ENCODE measurements around the gene ZDHHC18.
"Not testable (repeated sequence)": the region's sequence is repeated elsewhere in the genome, so short reads cannot be mapped to it uniquely, and the experiment has no call there.

Gene ZDHHC18

DNA sequence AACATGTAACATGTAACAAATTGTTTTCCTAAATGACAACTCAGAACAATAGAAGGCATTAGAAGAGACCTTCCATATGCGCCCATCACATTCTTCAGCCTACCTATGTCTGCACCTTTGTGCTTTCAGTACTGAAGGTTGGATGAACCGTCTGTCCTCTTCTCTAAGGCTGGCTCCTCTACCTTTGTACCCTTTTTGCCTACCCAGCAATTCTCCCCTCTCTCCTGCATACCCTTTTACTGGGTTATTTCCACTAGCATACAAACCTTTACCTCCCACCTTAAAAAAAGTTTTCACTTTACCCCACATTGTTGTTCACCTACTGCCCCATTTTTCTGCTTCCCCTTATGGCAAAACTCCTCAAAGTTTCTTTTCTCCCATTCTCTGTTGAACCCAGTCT lies 33.6 kb upstream of the ZDHHC18 start:
- no peak for DNase-seq

DNA sequence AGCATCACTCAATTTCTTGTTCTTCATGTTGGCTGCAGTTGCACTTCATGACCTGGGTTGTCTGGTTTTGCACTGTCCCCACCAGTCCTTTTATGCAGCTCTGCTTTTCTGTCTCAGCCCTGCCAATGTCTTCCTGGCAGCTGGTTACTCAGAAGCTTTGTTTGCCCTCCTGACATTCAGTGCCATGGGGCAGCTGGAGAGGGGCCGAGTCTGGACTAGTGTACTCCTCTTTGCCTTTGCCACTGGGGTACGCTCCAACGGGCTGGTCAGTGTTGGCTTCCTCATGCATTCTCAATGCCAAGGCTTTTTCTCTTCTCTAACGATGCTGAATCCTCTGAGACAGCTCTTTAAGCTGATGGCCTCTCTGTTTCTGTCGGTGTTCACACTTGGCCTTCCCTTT lies 32.1 kb upstream of the ZDHHC18 start:
- no peak for DNase-seq

DNA sequence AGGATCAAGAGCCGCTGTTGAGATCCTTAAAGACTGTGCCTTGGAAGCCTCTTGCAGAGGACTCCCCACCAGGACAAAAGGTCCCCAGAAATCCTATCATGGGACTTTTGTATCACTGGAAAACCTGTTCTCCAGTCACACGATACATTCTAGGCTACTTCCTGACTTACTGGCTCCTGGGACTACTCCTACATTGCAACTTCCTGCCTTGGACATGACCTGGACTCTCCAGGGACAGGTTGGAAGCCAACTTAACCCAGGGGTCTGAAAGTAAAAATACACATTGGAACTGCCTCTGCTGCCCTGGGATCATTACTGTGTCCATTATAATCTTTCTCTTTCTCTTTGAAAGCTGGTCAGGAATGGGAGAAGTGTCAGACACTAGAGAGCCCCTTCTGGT lies 28.9 kb upstream of the ZDHHC18 start:
- no peak for DNase-seq

DNA sequence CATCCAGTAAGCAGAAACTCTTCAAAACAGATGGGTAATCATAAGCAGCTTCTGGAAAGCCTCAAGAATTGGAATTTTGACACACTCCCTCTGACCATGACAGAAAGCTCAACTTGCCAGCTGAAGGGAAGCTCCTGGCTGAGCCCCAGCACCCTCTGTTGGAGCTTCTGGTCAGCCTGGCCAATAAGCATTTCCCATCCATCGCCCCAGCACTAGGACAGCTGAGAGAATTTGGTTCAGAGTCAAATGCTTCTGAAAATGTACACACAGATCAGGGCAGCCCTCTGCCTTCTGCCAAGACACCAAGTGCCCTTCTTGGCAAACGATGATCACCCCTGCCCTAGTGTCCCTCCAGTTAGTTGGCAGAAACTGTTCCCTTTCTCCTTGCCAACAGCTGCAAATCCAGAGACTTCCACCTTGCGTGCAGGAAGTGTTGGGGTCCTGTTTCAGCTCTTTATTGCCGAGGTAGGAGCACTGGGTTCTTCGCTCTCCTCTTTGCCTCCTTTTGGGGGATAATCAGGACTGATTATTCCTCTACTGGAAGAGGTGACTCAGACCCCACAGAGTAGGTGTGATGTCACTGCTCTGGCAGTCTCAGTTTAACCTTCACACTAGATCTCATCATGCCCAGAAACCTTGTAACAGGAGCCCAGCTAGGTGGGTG lies 26.9 kb upstream of the ZDHHC18 start:
- no peak for DNase-seq

DNA sequence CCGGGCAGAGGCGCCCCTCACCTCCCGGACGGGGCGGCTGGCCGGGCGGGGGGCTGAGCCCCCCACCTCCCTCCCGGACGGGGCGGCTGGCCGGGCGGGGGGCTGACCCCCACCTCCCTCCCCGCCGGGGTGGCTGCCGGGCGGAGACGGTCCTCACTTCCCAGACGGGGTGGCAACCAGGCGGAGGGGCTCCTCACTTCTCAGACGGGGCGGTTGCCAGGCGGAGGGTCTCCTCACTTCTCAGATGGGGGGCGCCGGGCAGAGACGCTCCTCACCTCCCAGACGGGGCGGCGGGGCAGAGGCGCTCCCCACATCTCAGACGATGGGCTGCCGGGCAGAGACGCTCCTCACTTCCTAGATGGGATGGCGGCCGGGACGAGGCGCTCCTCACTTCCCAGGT lies 22.6 kb upstream of the ZDHHC18 start:
- DNase-seq = not testable (repeated sequence)

DNA sequence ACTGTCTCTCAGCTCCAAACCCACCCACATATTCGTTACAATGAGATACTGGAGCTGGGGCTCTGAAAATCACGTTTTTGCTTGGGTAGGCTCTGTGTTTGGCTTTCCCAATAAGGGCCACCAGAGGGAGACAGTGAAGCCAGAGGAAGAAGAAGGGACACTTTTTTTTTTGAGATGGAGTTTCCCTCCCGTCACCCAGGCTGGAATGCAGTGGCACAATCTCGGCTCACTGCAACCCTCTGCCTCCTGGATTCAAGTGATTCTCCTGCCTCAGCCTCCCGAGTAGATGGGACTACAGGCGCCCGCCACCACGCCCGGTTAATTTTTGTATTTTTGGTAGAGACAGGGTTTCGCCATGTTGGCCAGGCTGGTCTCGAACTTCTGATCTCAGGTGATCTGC lies 16.4 kb upstream of the ZDHHC18 start:
- not testable (repeated sequence) for DNase-seq

DNA sequence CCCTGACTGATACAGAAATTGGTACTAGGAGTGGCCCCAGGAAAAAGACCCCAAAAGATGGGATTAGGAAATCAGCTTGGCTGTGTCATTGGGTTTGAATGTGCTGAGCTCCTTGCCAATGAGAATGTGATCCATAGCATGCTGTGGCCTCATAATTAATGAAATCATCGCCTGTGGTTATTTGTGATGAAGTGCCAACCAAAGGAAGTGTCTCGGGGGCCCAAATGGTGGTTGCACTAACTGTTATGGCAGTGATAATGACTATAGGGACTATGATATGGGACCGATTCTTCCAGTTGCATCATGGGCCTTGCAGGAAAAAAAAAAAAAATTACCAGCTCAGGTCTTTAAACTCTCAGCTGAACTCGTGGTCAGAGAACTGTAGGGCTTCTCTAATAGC lies 15.4 kb upstream of the ZDHHC18 start:
- DNase-seq = no peak

DNA sequence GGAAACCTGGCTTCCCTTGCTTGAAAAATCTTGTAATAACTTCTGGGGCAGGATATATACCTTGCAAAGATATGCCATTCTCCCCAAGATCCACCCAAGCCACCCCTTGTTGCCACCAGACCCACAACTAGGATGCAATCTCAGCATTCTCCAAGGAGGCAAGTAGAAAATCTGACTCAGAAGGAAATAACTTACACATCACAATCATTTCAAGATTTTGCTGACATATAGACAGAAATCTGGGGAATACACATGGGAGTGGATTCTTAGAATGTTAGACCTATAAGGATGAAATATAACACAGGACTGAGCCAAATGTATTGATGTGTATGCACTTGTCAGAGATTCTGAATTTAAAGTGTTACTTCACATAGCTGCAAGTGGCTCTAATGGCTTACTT lies 14.8 kb upstream of the ZDHHC18 start:
- no peak for DNase-seq

DNA sequence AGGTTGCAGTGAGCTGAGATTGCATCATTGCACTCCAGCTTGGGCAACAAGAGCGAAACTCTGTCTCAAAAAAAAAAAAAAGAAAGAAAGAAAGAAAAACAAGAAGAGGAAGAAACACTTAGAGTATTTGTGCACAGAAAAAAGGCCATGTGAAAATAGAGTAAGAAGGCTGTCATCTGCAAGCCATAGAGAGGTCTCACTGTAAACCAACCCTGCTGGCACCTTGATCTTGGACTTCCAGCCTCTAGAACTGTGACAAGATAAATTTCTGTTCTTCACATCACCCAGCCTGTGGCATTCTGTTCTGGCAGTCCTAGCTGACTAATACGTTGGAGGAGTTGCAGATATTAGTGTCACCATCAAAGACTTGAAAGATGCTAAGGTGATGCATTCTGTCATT lies 12.1 kb upstream of the ZDHHC18 start:
- no peak for DNase-seq

DNA sequence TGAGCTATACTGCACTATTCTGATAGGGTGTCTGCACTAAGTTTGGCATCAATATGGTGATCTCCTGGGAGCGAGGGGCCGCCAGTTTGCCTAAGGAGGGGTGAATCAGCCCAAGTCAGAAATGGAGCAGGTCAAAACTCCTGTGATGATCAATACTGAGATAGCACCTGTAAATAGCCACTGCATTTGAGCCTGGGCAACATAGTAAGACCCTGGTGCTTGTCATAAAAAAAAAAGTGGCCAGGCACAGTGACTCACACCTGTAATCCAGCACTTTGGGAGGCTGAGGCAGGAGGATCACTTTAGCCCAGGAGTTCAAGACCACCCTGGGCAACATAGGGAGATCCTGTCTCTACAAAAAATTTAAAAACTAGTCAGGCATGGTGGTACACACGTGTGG lies 11.6 kb upstream of the ZDHHC18 start:
- no peak for DNase-seq

DNA sequence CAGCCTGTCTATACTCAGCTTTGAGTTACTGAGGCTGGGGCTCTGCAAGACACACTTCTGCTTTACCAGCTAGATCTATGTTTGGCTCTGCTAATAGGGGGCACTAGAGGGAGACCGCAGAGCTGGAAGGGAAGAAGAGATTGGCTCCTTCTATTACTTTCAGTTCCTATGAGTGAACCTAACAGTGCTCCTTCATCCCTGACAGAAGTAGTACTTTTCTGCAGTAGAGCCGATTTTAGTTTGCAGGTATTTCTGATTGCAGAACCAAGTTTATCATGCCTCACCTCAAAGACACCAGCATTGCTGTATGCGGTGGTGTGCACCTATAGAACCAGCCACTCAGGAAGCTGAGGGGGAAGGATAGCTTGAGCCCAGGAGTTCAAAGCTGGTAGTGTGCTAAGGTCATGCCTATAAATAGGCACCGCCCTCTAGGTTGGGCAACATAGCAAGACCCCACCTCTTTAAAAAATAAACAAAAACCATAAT lies 5.7 kb upstream of the ZDHHC18 start:
- no peak for DNase-seq

DNA sequence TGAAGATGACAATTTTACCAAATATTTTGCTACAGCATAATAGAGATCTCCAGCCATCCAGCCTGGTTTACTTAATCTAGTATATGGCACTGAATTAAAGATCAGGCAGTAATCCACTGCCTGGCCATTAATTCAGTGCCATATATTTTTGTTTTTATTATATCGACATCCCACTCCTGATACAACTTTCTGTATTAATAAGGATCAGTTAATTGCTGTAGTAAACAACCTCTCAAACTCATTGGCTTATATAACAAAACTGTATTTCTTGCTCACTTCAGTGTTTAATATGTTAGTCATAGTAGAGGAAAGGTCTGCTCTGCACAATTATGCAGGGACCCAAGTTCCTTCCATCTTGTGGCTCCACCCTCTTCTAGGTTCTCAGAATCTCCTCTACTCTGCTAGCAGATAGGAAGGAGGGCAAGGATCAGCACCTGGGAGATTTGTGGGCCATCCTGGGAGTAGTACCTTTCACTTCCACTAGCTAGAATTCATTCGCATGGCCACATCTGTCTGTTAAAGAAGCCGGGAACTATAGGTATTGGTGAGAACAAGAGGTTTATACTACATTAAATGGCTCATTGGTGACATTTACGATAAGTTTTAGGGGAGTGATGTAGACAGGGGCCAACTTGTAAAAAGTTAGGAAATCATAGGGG lies 3.6 kb upstream of the ZDHHC18 start:
- no peak for DNase-seq

DNA sequence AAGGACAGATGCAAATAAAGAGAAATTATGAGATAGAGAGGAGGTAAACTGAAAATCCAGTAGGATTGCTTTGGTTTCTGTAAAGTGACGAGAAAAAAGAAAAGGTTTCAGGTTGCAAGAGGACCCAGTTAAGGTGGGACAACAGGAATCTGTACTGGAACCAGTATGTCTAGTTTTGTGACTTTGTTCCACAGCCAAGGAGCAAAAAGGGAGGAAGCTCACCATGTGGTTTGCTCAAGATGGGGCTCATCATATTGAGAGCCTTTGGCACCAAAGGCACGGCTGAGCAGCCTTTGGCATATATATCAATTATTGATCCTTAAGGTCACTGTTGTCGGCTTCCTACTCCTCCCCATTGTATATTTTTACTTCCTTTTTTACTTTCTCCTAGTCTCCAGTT lies 1.8 kb upstream of the ZDHHC18 start:
- no peak for DNase-seq

DNA sequence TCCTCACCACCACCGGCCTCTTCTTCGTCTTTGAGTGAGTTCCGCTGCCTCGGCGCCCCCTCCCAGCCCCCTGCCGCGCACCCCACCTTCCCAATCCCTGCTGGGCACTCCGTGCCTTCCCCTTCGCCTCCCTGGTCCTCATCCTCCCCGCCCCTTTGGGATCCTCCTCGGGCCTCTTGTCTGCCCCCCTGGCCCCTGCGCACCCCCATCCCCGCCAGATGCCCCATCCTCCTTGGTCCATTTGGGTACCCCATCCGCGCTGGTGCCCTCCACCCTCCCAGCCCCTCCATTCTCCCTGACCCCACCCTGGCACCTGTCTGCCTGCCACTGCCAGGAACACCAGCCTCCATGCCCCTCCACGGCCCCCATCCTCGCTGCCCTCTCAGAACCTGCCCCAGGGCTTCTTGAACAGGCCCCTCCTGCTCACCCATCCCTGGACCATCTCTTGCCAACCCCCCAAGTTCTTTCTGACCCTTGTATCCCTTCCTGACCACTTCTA lies 667 bp downstream of the ZDHHC18 start:
- no peak for DNase-seq

DNA sequence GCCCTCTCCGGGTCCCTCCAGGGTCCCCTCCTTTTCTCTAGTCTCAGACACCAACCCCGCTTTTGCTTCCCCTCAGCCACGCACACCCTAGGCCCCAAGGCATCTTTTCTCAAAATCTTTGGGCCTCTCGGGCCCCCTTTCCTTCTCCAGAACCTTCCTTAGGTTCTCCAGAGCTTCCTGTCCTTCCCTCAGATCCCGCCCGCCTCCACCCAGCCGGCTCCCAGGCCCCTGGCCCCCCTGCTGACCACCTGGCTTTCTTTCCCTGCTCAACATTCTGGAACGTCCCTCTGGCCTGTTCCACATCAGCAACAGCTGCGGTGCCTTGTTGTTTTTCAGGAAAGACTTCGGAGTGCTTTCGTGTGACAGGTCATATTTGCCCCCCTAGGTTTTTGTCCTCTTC lies 1.2 kb downstream of the ZDHHC18 start:
- no peak for DNase-seq

DNA sequence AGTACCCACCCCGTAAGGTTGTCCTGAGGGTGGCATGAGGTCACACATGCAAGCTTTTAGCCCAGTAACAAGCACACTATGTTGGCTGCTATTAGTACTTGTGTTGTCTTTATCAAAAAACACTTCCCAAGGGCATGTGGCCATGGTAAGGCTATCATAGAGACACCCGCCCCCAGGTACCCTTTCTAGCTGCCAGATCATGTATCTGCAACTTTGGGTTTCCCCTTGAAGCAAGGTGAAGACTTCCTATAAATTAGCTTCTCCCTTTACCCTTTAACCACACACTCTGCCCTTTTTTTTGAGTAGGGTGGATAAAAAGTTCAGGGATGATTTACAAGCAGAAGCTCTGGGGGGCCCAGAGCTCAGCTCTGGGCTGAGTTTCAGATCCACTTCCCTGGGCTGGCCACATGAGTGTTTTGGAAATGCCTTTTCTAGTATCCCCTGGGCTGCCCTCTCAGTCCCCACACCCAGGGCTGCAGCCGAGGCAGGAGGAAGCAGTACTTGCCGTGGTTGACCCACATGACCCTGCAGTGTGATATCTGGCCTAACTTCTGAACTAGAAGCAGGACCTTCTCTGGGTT lies 2.0 kb downstream of the ZDHHC18 start:
- no peak for DNase-seq

DNA sequence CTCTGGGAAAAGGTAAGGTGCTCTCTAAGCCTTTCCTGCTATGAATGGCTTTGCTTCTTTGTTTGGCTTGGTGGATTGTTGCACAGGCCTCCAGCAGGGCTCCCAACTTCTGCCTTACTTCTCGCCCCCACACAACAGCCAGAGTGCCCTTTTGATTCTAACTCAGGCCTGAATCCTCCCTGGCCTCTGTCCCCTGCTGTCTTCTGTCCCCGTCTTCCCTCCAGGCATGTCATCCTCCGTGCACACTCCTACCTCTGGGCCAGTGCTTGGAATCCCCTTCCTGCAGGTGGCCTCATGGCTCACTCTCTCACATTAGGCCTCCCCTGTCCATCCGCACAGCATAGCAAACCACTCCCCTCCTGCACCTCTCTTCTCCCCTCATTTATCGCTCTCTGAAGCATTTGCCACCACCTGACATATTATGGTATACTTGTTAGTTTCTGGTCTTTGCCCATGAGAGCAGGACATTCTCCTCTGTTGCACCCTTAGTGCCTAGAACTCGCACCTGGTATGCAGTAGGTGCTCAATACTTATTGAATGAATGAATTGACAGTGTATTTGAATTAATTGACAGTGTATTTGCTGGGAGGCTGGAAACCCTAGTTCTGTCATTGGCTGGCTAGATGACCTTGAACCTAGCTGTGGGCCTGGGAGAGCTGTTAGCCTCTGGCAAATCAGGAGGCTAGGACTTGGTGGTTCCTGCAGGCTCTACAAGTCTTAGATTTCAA lies 2.9 kb downstream of the ZDHHC18 start:
- DNase-seq = no peak

DNA sequence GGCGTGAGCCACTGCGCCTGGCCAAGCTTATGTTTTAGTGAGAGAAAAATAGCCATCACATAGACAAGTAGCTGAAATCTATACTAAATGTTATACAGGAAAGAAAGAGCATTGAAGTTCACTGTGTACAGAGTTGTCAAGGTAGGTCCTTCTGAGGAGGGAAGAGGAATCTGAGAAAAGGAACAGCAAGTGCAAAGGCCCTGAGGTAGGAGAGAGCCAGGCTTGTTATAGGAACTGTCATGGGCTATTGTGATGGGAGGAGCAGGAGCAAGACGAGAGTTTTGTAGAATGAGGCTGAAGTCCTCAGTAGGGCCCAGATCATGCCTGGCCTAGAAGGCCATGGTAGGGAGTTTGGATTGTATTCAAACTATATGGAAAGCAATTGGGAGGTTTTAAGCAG lies 4.6 kb downstream of the ZDHHC18 start:
- no peak for DNase-seq

DNA sequence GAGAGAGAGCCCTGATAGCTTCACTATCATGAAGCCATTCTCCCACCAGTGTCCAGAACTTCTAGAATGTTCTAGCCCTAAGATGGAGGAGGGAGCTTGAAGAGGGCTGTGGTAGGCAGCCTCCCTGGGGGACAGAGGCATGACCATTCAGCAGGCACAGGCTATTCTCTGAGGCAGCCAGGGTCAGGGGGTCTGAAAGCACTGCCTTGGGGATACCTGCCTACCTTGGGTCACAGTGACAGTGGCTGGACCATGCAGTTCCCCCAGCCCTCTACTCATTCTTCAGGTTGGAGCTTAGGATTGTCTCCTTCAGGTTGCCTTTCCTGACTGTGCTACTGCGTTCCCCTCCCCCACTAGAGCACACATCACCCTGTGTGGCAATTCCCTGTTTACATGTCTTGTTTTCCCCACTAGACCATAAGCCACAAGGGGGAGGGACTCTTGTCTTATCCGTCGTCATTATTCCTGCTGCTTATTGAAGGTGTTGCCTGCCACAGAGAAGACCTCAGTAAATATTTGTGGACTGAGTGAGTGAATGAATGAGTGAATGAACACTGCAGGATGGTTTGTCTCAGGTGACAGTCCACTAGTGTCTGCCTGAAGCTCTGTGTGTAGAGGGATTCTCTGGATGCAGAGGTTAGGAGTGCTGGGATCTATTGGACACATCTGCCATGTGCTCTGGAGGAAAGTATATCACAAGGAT lies 5.2 kb downstream of the ZDHHC18 start:
- DNase-seq = no peak

DNA sequence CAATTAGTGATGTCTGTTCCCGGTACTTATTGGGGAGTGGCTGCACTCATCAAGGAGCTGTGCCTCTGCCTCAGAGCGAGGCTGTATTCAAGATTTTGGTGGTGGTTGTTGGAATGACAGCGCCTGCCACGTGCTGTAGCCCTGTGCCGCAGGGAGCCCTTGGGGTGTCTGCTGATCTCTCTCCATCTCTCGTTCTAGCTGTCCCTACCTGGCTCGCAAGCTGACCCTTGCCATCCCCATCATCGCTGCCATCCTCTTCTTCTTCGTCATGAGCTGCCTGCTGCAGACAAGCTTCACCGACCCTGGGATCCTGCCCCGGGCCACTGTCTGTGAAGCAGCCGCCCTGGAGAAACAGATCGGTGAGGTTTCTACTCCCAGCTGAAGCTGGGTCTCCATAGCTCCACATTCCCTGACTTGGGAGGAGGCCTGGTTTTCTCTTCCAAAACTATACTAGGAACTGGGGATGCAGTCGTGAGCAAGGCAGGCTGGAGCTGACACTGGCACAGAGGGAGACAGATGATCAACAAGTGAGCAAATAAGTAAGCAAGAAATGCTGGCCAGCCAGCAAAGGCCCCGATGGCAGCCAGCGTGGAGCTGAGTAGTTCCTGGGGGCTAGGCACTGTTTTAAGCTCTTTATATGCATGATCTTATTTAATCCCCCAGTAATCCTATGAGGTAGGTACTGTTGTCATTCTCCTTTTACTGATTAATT lies 5.9 kb downstream of the ZDHHC18 start:
- DNase-seq = no peak

DNA sequence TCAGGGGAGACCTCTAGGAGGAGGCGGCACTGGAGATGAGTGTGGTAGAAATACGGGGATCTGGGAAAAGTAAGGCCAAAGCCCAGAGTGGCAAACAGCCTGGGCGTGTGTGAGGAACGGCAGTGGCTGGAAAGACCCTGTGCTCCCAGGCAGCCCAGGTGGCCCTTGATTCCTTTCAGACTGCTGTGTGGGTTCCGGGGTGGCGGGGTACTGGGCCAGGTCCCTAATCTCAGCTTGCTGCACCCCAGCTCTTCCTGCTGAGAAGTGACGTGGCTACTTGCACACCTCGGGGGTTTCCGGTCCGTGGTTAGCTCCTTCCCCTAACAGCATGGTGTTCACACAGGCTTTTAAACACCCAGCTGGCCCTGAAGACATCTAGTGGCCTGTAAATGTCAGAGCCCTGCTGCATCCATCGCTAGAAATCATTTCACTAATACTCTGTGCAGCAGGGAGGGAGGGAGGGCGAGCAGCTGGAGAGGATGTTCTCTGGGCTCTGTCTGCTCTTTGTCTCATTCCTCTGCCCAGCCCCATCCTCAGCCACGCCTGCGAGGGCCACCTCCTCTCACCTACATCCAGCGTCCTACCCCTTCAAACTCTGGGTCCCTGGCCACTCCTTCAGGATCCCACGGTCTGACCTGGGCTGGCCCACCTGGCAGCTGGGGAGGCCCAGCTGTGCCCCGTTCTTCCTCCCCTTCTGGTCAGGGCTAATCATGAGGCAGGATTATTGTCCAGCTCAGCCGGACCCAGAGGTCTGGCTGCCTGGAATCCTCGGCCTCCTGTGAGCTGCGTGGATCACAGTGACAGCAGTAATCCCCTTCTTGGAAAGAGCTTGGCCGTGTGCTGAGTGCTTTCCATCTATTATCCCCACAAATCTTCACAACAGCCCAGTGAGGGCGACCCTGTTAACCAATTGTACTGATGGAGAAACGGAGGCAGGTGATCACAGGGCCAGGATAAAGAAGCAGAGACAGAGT lies 7.2 kb downstream of the ZDHHC18 start:
- DNase-seq = no peak
